GM12878 (cell line): ENCODE results near the gene RGS5. TPM values are rescaled to one million over a fixed set of nuclear protein-coding genes. Genes with fewer than 3 reads are reported as not detected.
"Not testable (repeated sequence)": the region's sequence is repeated elsewhere in the genome, so short reads cannot be mapped to it uniquely, and the experiment has no call there.

Source experiments
- ATAC-seq: fragments of 200-7000 bp; cut with Tn5 transposase; 3 replicates; pipeline ENCODE4 v1.9.1; 2020; ENCODE audit warnings: mild to moderate bottlenecking, moderate library complexity
- BruUV-seq: library from RNA; stranded (reverse); fragments of 400-500 nt; replicated peaks from 2 replicates; lab custom pipeline; 2021; lab: Mats Ljungman, UMichigan
- CTCF ChIA-PET: fragments of 300-600 bp; sonication (Branson Sonifier 250); formaldehyde crosslinking; extraction: SDS; loops from one replicate; lab custom pipeline; 2021; ENCODE audit warnings: inconsistent platforms; lab: Yijun Ruan, JAX
- POLR2A ChIA-PET: fragments of 350-600 bp; formaldehyde crosslinking; extraction: SDS; loops from one replicate; lab custom pipeline; 2021; ENCODE audit warnings: inconsistent platforms; lab: Charles Lee
- RAD21 ChIA-PET: fragments of 300-600 bp; sonication (Branson Sonifier 250); formaldehyde crosslinking; loops from one replicate; lab custom pipeline; 2023; ENCODE audit warnings: antibody characterized with exemption; ENCODE audit not compliant: unreplicated experiment; lab: Charles Lee
- SMC1A ChIA-PET: fragments of 300-600 bp; sonication (Branson Sonifier 250); formaldehyde crosslinking; loops from one replicate; lab custom pipeline; 2023; ENCODE audit not compliant: unreplicated experiment, uncharacterized antibody; lab: Charles Lee
- DNase-seq: peaks from one replicate; pipeline ENCODE4 v3.0.0-alpha.2; 2011; ENCODE audit warnings: low read depth, low spot score
- FAIRE-seq: peaks from 3 replicates; lab custom pipeline; 2011; peaks lifted over from hg19 to GRCh38; lab: Jason Lieb, UNC
- H2AFZ ChIP-seq: 2 replicates; pipeline ENCODE4 v1.6.0; 2011; ENCODE audit warnings: low read depth, low read length, control low read depth; ENCODE audit not compliant: control insufficient read depth
- H3K27ac ChIP-seq: 2 replicates; pipeline ENCODE4 v1.5.1; 2011; ENCODE audit warnings: control low read depth; ENCODE audit not compliant: control insufficient read depth, insufficient read depth
- H3K27me3 ChIP-seq, 2 experiments: replicated peaks in 1 of 2; 2 replicates each; pipeline versions ENCODE4 v1.6.0 to v1.6.1; 2011; ENCODE audit warnings: low read length in 1 of 2; ENCODE audit not compliant: control insufficient read depth in 2 of 2, insufficient read depth in 2 of 2
- H3K36me3 ChIP-seq, 2 experiments: 2 replicates each; pipeline ENCODE4 v1.5.1; 2011; ENCODE audit warnings: low read length in 1 of 2; ENCODE audit not compliant: control insufficient read depth in 2 of 2, insufficient read depth in 2 of 2
- H3K4me1 ChIP-seq: 2 replicates; pipeline ENCODE4 v1.6.1; 2011; ENCODE audit warnings: mild to moderate bottlenecking, low read length, moderate library complexity, mixed read lengths; ENCODE audit not compliant: control insufficient read depth, insufficient read depth
- H3K4me2 ChIP-seq: 2 replicates; pipeline ENCODE4 v1.6.0; 2011; ENCODE audit warnings: control low read depth; ENCODE audit not compliant: control insufficient read depth, insufficient read depth
- H3K4me3 ChIP-seq: fragments of 200-600 bp; sonication (generic); 2 replicates; pipeline ENCODE4 v1.5.1; 2016
- H3K79me2 ChIP-seq: 2 replicates; pipeline ENCODE4 v1.6.0; 2011; ENCODE audit warnings: low read length; ENCODE audit not compliant: control insufficient read depth, insufficient read depth
- H3K9ac ChIP-seq: 2 replicates; pipeline ENCODE4 v1.8.0; 2011; ENCODE audit warnings: low read length, control low read depth, mixed read lengths; ENCODE audit not compliant: control insufficient read depth, insufficient read depth
- H3K9me3 ChIP-seq: replicated peaks from 3 replicates; pipeline ENCODE4 v1.5.1; 2011; ENCODE audit warnings: mild to moderate bottlenecking, low read length; ENCODE audit not compliant: control insufficient read depth, insufficient read depth
- H4K20me1 ChIP-seq: 2 replicates; pipeline ENCODE4 v1.6.0; 2011; ENCODE audit not compliant: control insufficient read depth, insufficient read depth
- BCLAF1 ChIP-seq: fragments of 450-650 bp; IDR thresholded peaks from 2 replicates; pipeline ENCODE4 v1.6.1; 2017; ENCODE audit warnings: antibody characterized with exemption, mild to moderate bottlenecking, moderate library complexity
- EED ChIP-seq: sonication (generic); IDR thresholded peaks from 2 replicates; pipeline ENCODE4 v1.6.1; 2016; ENCODE audit warnings: antibody characterized with exemption, low read depth
- MYC ChIP-seq: IDR thresholded peaks from 2 replicates; pipeline ENCODE4 v1.6.1; 2011; ENCODE audit warnings: mild to moderate bottlenecking, low read length, moderate library complexity, inconsistent platforms; ENCODE audit not compliant: insufficient read depth, insufficient replicate concordance, insufficient read length, severe bottlenecking
- NR2F1 ChIP-seq: fragments of 450-650 bp; conservative IDR thresholded peaks from 2 replicates; pipeline ENCODE4 v1.6.1; 2017; ENCODE audit warnings: mild to moderate bottlenecking
- PAX5 ChIP-seq: IDR thresholded peaks from 2 replicates; pipeline ENCODE4 v1.6.1; 2011; ENCODE audit warnings: low read depth, low read length, borderline replicate concordance
- SIN3A ChIP-seq: IDR thresholded peaks from 2 replicates; pipeline ENCODE4 v1.6.1; 2012; ENCODE audit warnings: low read depth, low read length, improper control_type of control experiment
- SMARCA5 ChIP-seq: fragments of 450-650 bp; IDR thresholded peaks from 2 replicates; pipeline ENCODE4 v1.6.1; 2017; ENCODE audit warnings: mild to moderate bottlenecking
- SPI1 ChIP-seq: IDR thresholded peaks from 2 replicates; pipeline ENCODE4 v1.6.1; 2011; ENCODE audit warnings: low read depth, mild to moderate bottlenecking, low read length, moderate library complexity, borderline replicate concordance; ENCODE audit not compliant: insufficient read depth
- WGBS: methylation state at CpG from one replicate; pipeline ENCODE4 v1.1.6; 2016; ENCODE audit warnings: low lambda C conversion rate; ENCODE audit not compliant: insufficient replicate concordance, insufficient coverage; ENCODE audit errors: missing lambda C conversion rate; 5-methylcytosine and 5-hydroxymethylcytosine counted together
- in situ Hi-C: fragments of 300-500 bp; cut with MboI; formaldehyde crosslinking; loops from 9 replicates; pipeline ENCODE4 v1.14.3; 2018; ENCODE audit warnings: mixed read lengths
- intact Hi-C: fragments of 100-400 bp; cut with micrococcal nuclease; formaldehyde crosslinking; loops from one replicate; pipeline ENCODE4 v1.14.2; 2022; ENCODE audit not compliant: unreplicated experiment
- polyA plus RNA-seq, 11 experiments: library from polyadenylated mRNA; depleted of rRNA in 4 of 11; unstranded in 6 of 11; stranded (reverse) in 5 of 11; fragments of >200 nt; fragmentation: Nextera tagmentation in 4 of 11; fragmentation: Illumina TruSeq in 1 of 11; extraction: Ambion mirVana in 4 of 11; extraction: Trizol in 1 of 11; gene quantifications; 1 replicate in 1 of 11; 2 replicates in 10 of 11; pipeline versions ENCODE4 v1.2.1 to v1.2.3, GENCODE V29; 2011 to 2016; ENCODE audit warnings: inconsistent platforms in 2 of 11, missing spikeins in 2 of 11, low read depth in 1 of 11
- total RNA-seq, 4 experiments: library from RNA; depleted of rRNA in 3 of 4; stranded (reverse); fragments of >200 nt in 3 of 4; fragmentation: Illumina TruSeq in 1 of 4; extraction: Trizol in 1 of 4; gene quantifications; 2 replicates each; pipeline versions ENCODE4 v1.2.1 to v1.2.3, GENCODE V29; 2013 to 2021
- TF ChIP-seq, protein P1 (sequence below): fragments of 150-350 bp; IDR thresholded peaks from 2 replicates; pipeline ENCODE4 v1.6.1; 2016; ENCODE audit warnings: low read depth, low read length
- TF ChIP-seq, protein P2 (sequence below): fragments of 450-650 bp; IDR thresholded peaks from 2 replicates; pipeline ENCODE4 v1.6.1; 2017; ENCODE audit warnings: mild to moderate bottlenecking, moderate library complexity

The RGS5 gene
- total and polyA plus RNA-seq, 10 of the 15 experiments (the other 5 are each of a cell fraction or from before 2014, with no cell fraction given) = 0.63 to 7.4 (median 2.8) TPM

GRCh38 chr1:163248064-163248463 lies 45.3 kb upstream of the RGS5 start (continued):
- TF ChIP-seq BCLAF1 (no peak), PAX5 (no peak), EED (no peak), SIN3A (no peak), MYC (no peak), NR2F1 (no peak), SPI1 (no peak), SMARCA5 (no peak)
- TF ChIP-seq, protein P1, sequence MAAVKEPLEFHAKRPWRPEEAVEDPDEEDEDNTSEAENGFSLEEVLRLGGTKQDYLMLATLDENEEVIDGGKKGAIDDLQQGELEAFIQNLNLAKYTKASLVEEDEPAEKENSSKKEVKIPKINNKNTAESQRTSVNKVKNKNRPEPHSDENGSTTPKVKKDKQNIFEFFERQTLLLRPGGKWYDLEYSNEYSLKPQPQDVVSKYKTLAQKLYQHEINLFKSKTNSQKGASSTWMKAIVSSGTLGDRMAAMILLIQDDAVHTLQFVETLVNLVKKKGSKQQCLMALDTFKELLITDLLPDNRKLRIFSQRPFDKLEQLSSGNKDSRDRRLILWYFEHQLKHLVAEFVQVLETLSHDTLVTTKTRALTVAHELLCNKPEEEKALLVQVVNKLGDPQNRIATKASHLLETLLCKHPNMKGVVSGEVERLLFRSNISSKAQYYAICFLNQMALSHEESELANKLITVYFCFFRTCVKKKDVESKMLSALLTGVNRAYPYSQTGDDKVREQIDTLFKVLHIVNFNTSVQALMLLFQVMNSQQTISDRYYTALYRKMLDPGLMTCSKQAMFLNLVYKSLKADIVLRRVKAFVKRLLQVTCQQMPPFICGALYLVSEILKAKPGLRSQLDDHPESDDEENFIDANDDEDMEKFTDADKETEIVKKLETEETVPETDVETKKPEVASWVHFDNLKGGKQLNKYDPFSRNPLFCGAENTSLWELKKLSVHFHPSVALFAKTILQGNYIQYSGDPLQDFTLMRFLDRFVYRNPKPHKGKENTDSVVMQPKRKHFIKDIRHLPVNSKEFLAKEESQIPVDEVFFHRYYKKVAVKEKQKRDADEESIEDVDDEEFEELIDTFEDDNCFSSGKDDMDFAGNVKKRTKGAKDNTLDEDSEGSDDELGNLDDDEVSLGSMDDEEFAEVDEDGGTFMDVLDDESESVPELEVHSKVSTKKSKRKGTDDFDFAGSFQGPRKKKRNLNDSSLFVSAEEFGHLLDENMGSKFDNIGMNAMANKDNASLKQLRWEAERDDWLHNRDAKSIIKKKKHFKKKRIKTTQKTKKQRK = no peak
- TF ChIP-seq, protein P2, sequence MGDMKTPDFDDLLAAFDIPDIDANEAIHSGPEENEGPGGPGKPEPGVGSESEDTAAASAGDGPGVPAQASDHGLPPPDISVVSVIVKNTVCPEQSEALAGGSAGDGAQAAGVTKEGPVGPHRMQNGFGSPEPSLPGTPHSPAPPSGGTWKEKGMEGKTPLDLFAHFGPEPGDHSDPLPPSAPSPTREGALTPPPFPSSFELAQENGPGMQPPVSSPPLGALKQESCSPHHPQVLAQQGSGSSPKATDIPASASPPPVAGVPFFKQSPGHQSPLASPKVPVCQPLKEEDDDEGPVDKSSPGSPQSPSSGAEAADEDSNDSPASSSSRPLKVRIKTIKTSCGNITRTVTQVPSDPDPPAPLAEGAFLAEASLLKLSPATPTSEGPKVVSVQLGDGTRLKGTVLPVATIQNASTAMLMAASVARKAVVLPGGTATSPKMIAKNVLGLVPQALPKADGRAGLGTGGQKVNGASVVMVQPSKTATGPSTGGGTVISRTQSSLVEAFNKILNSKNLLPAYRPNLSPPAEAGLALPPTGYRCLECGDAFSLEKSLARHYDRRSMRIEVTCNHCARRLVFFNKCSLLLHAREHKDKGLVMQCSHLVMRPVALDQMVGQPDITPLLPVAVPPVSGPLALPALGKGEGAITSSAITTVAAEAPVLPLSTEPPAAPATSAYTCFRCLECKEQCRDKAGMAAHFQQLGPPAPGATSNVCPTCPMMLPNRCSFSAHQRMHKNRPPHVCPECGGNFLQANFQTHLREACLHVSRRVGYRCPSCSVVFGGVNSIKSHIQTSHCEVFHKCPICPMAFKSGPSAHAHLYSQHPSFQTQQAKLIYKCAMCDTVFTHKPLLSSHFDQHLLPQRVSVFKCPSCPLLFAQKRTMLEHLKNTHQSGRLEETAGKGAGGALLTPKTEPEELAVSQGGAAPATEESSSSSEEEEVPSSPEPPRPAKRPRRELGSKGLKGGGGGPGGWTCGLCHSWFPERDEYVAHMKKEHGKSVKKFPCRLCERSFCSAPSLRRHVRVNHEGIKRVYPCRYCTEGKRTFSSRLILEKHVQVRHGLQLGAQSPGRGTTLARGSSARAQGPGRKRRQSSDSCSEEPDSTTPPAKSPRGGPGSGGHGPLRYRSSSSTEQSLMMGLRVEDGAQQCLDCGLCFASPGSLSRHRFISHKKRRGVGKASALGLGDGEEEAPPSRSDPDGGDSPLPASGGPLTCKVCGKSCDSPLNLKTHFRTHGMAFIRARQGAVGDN = no peak

GRCh38 chr1:163244648-163245047 lies 41.9 kb upstream of the RGS5 start:
- H3K27ac ChIP-seq, POLR2A ChIA-PET, H3K27me3 ChIP-seq, H3K4me3 ChIP-seq, ATAC-seq, H3K79me2 ChIP-seq, H3K4me2 ChIP-seq, DNase-seq, H3K9me3 ChIP-seq, H3K9ac ChIP-seq, SMC1A ChIA-PET, H2AFZ ChIP-seq, BruUV-seq, RAD21 ChIA-PET, H4K20me1 ChIP-seq, intact Hi-C loops, H3K36me3 ChIP-seq, H3K4me1 ChIP-seq, CTCF ChIA-PET: not testable (repeated sequence)
- 100% methylated on average over 1 of the region's 1 CpG for WGBS
- in situ Hi-C loops = loop anchor here (5.0 kb wide), 1 partner anchor 48 kb away; no protein-coding TSS in a partner anchor
- peak; percentile 72 for FAIRE-seq
